Progenitor cell of endocrine pancreas (in vitro differentiated cells): Measurements from ENCODE around the gene EP400. TPM values are rescaled to one million over a fixed set of nuclear protein-coding genes. Genes with fewer than 3 reads are reported as not detected.

Experiments
- DNase-seq: peaks from one replicate; pipeline ENCODE4 v3.0.0; 2021; ENCODE audit warnings: low spot score; ENCODE audit not compliant: unreplicated experiment
- H3K27ac Mint-ChIP-seq: 2 replicates; pipeline ENCODE4 v1.8.0; 2021; ENCODE audit warnings: mild to moderate bottlenecking, moderate library complexity, mixed read lengths
- H3K27me3 Mint-ChIP-seq: 2 replicates; pipeline ENCODE4 v1.8.0; 2021; ENCODE audit warnings: mixed read lengths
- H3K36me3 Mint-ChIP-seq: 2 replicates; pipeline ENCODE4 v1.8.0; 2022; ENCODE audit warnings: mixed read lengths; ENCODE audit not compliant: insufficient read depth
- H3K4me1 Mint-ChIP-seq: 2 replicates; pipeline ENCODE4 v1.8.0; 2021; ENCODE audit warnings: low read depth, mixed read lengths
- H3K4me3 Mint-ChIP-seq: 2 replicates; pipeline ENCODE4 v1.8.0; 2021; ENCODE audit warnings: low read depth, mild to moderate bottlenecking, moderate library complexity, mixed read lengths
- H3K9me3 Mint-ChIP-seq: 2 replicates; pipeline ENCODE4 v1.8.0; 2021; ENCODE audit warnings: low read depth, mixed read lengths
- total RNA-seq: library from RNA; stranded (reverse); gene quantifications from 2 replicates; pipeline ENCODE4 v1.2.1, GENCODE V29; 2021
- TF ChIP-seq, protein P1 (sequence below): fragments of 200-600 bp; sonication (generic); IDR thresholded peaks from one replicate; pipeline ENCODE4 v1.5.0; 2021; ENCODE audit warnings: antibody characterized with exemption, mild to moderate bottlenecking; ENCODE audit not compliant: unreplicated experiment

EP400 gene
- total RNA-seq, 1 donor from 2014 or later, result 66.6 TPM

- TF ChIP-seq, protein P1, sequence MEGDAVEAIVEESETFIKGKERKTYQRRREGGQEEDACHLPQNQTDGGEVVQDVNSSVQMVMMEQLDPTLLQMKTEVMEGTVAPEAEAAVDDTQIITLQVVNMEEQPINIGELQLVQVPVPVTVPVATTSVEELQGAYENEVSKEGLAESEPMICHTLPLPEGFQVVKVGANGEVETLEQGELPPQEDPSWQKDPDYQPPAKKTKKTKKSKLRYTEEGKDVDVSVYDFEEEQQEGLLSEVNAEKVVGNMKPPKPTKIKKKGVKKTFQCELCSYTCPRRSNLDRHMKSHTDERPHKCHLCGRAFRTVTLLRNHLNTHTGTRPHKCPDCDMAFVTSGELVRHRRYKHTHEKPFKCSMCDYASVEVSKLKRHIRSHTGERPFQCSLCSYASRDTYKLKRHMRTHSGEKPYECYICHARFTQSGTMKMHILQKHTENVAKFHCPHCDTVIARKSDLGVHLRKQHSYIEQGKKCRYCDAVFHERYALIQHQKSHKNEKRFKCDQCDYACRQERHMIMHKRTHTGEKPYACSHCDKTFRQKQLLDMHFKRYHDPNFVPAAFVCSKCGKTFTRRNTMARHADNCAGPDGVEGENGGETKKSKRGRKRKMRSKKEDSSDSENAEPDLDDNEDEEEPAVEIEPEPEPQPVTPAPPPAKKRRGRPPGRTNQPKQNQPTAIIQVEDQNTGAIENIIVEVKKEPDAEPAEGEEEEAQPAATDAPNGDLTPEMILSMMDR, result no peak
- peaks cover 14% of the 10 kb centered on the region for H3K36me3 Mint-ChIP-seq
- no peak overlapping the region for H3K27ac Mint-ChIP-seq
- no peak overlapping the region for H3K4me3 Mint-ChIP-seq
- DNase-seq, result no peak
- no peaks in the 10 kb centered on the region for H3K9me3 Mint-ChIP-seq
- H3K27me3 Mint-ChIP-seq, result no peaks in the 10 kb centered on the region
- peaks cover 4% of the 10 kb centered on the region for H3K4me1 Mint-ChIP-seq
These were observed 160.0 kb downstream of the EP400 start for GRCh38 chr12:132109741-132110140.

DNA sequence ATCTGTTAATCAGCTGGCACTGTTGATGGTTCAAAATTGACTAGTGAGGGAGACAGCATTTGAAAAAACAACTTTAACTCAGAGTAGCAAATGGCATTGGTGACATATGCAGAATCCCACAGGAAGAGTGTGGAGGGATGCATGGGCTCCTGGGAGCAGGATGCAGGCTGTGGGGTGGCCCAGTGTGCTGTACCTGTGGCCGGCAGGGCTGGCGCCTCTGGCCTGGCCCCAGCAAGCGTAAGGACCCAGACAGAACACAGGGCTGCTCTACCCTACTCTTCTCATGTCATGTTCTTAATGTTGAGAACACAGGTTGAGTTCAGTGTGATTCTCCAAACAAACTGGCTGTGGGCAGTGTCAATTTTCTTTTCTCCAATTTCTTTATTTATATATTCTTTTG lies 160.9 kb downstream of the EP400 start:
- TF ChIP-seq, protein P1, result no peak
- H3K27me3 Mint-ChIP-seq, result no peaks in the 10 kb centered on the region
- no peak for DNase-seq
- H3K36me3 Mint-ChIP-seq, result peaks cover 12% of the 10 kb centered on the region
- H3K9me3 Mint-ChIP-seq, result no peaks in the 10 kb centered on the region
- H3K27ac Mint-ChIP-seq, result no peak overlapping the region
- peaks cover 4% of the 10 kb centered on the region for H3K4me1 Mint-ChIP-seq
- no peak overlapping the region for H3K4me3 Mint-ChIP-seq

GRCh38 chr12:132111654-132112304 lies 162.0 kb downstream of the EP400 start:
- Mint-ChIP-seq H3K27me3 (no peaks in the 10 kb centered on the region), H3K4me3 (no peak overlapping the region), H3K27ac (no peak overlapping the region), H3K36me3 (peaks cover 10% of the 10 kb centered on the region), H3K4me1 (peaks cover 4% of the 10 kb centered on the region), H3K9me3 (no peaks in the 10 kb centered on the region)
- DNase-seq, result no peak
- TF ChIP-seq, protein P1, result no peak

GRCh38 chr12:132114667-132115066 lies 164.9 kb downstream of the EP400 start:
- Mint-ChIP-seq H3K4me3 (no peak overlapping the region), H3K36me3 (peaks cover 8% of the 10 kb centered on the region), H3K27me3 (no peaks in the 10 kb centered on the region), H3K4me1 (no peaks in the 10 kb centered on the region), H3K9me3 (no peaks in the 10 kb centered on the region), H3K27ac (no peak overlapping the region)
- DNase-seq, result no peak
- TF ChIP-seq, protein P1, result no peak

- TF ChIP-seq, protein P1, result no peak
- no peak overlapping the region for H3K27ac Mint-ChIP-seq
- no peaks in the 10 kb centered on the region for H3K9me3 Mint-ChIP-seq
- H3K27me3 Mint-ChIP-seq, result no peaks in the 10 kb centered on the region
- no peak for DNase-seq
- H3K36me3 Mint-ChIP-seq, result peaks cover 7% of the 10 kb centered on the region
- no peaks in the 10 kb centered on the region for H3K4me1 Mint-ChIP-seq
- no peak overlapping the region for H3K4me3 Mint-ChIP-seq
These were observed 165.8 kb downstream of the EP400 start for GRCh38 chr12:132115500-132115899.
